Neutrophil (primary cell): ENCODE measurements around the gene GRID2IP.

Source experiments
- H3K27ac ChIP-seq: fragments of 200-600 bp; sonication (generic); 2 replicates; pipeline ENCODE4 v1.5.1; 2016; ENCODE audit warnings: mild to moderate bottlenecking, moderate library complexity
- H3K27me3 ChIP-seq: fragments of 200-600 bp; sonication (generic); 2 replicates; pipeline ENCODE4 v1.6.0; 2016; ENCODE audit warnings: mild to moderate bottlenecking
- H3K36me3 ChIP-seq: fragments of 200-600 bp; sonication (generic); 2 replicates; pipeline ENCODE4 v1.5.1; 2017
- H3K4me1 ChIP-seq, 2 experiments: fragments of 200-600 bp in 1 of 2; sonication (generic) in 1 of 2; 1 replicate in 1 of 2; 2 replicates in 1 of 2; pipeline versions ENCODE4 v1.5.1 to v1.6.1; 2013 to 2016; ENCODE audit warnings: low read depth in 1 of 2, low read length in 1 of 2, mild to moderate bottlenecking in 1 of 2, moderate library complexity in 1 of 2; ENCODE audit not compliant: control insufficient read depth in 1 of 2, insufficient read depth in 1 of 2
- H3K4me3 ChIP-seq, 2 experiments: fragments of 200-600 bp in 1 of 2; sonication (generic) in 1 of 2; 1 replicate in 1 of 2; 2 replicates in 1 of 2; pipeline ENCODE4 v1.5.1; 2013 to 2016; ENCODE audit warnings: low read depth in 1 of 2, low read length in 1 of 2, mild to moderate bottlenecking in 1 of 2, moderate library complexity in 1 of 2
- H3K9me3 ChIP-seq: fragments of 200-600 bp; sonication (generic); 2 replicates; pipeline ENCODE4 v1.5.1; 2016
- CTCF ChIP-seq: fragments of 200-600 bp; sonication (generic); IDR thresholded peaks from 2 replicates; pipeline ENCODE4 v1.5.1; 2016; ENCODE audit warnings: antibody characterized with exemption

Gene GRID2IP

DNA sequence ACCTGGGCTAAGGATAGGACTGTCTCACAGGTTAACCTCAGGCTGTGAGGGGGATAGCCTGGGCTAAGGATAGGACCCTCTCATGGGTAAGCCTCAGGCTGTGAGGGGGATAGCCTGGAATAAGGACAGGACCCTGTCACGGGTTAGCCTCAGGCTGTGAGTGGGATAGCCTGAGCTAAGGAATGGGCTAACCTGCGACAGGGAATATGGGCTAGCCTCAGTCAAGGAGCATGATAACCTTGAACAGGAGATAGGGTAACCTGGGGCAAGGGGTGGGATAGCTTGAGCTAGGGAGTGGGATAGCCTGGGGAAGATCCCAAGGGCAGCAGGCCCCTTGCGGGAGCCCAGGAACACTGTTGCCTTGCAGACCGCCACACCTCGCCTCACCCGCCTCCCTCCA lies 42.7 kb downstream of the GRID2IP start:
- Histone ChIP-seq H3K9me3 (no peaks in the 10 kb centered on the region), H3K4me3 (no peak overlapping the region), H3K36me3 (no peaks in the 10 kb centered on the region), H3K27ac (no peak overlapping the region), H3K4me1 (peaks cover 7 to 8% of the 10 kb centered on the region in 2 experiments), H3K27me3 (peaks cover 8% of the 10 kb centered on the region)
- TF ChIP-seq CTCF = no peak

DNA sequence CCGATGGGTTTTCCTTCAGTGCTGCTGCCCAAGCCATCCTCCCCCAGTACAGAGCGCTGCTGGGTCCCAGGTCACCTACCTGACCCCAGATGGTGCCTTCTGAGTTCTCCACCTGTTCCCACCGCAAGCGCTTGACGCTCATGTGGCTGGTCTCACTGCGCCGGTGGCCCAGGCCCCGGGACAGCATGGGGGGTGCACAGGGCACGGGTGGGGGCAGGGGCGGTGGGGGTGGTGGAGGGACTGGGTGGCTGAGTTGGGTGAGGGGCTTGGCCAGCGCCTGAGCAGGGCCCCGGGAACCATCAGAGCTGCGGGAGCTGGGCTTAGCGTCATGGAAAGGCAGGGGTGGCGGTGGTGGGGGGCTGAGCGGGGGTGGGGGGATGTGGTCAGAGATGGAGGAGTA lies 43.4 kb downstream of the GRID2IP start:
- peaks cover 10 to 14% of the 10 kb centered on the region in 2 experiments for H3K4me1 ChIP-seq
- no peak for TF ChIP-seq CTCF
- no peaks in the 10 kb centered on the region for H3K36me3 ChIP-seq
- H3K27ac ChIP-seq = no peak overlapping the region
- no peak overlapping the region for H3K4me3 ChIP-seq
- H3K27me3 ChIP-seq = peaks cover 13% of the 10 kb centered on the region
- H3K9me3 ChIP-seq = no peaks in the 10 kb centered on the region

DNA sequence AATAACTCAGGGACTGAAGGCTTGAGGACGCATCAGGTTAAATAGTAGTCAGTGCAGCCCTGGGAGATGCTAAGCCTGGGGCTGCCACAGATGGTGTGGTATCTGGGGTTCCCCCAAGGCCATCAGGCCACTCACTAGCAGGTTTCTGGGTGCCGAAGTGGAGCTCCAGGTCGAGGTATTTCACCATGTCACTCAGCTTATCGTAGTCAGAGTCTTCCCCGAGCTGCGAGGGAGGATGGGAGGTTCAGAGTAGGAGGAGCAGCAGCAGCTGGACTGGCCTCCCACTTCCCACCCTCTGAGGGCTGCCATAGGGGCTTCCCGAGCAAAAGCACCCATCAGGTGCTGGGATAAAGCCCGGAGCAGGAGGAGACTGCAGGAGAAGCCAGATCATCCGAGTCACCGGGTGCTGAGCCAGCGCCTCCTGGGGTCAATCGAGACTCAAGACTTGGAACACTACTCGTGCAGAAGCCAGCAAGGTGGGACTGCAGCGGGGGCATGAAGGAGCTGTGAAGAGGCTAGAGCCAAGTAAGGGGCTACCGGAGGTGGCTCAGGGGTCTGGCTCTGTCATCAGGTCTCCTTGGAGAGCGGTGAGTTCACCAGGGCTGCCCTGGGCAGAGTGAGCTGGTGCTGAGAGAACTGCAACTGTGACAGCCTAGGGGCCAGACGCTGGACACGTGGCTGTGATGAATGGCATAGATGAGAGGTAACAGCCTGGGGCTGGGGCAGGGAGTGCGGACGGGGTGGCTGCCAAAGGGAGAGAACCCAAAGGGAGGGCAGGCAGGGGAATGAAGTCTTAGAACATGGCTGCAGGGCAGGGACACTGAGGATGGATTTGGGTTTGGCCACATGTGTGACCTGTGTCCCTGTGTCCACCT lies 45.3 kb downstream of the GRID2IP start:
- no peak for TF ChIP-seq CTCF
- Histone ChIP-seq H3K36me3 (no peaks in the 10 kb centered on the region), H3K4me3 (no peak overlapping the region), H3K27ac (no peak overlapping the region), H3K9me3 (no peaks in the 10 kb centered on the region), H3K4me1 (peaks cover 10 to 15% of the 10 kb centered on the region in 2 experiments), H3K27me3 (peaks cover 22% of the 10 kb centered on the region)

- H3K9me3 ChIP-seq = no peaks in the 10 kb centered on the region
- H3K27me3 ChIP-seq = peaks cover 22% of the 10 kb centered on the region
- H3K4me3 ChIP-seq = peak overlapping the region; percentile 78 to 99
- peak overlapping the region; percentile 86 for H3K27ac ChIP-seq
- H3K36me3 ChIP-seq = no peaks in the 10 kb centered on the region
- H3K4me1 ChIP-seq = peaks cover 10 to 15% of the 10 kb centered on the region in 2 experiments
- TF ChIP-seq CTCF = no peak
Measured at GRCh38 chr7:6504996-6505395, 46.3 kb downstream of the GRID2IP start.

DNA sequence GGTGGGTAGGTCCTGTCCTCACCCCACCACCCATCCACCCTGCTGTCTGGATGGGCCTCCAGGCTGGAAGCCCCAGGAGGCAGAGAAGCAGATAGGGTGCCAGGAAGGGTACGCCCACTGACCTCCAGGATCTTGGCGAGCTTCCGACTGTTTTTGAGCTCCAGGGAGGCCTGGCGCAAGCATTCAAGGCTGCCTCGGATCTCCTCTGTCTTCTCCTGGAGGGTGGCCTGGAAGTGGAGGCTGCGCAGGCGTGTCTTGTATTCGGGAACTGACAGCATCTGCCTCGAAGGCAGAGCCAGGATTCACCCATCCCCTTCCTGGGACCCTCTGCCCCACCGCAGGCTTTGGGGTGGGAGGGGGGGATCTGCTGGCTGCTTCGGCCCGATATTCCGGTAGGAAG lies 48.4 kb downstream of the GRID2IP start:
- H3K4me1 ChIP-seq = peaks cover 10 to 15% of the 10 kb centered on the region in 2 experiments

More for the DNA sequence above, 48.4 kb downstream of the GRID2IP start:
- Histone ChIP-seq H3K27me3 (peaks cover 22% of the 10 kb centered on the region), H3K4me3 (peak overlapping the region; percentile 78 to 99), H3K36me3 (no peaks in the 10 kb centered on the region), H3K9me3 (no peaks in the 10 kb centered on the region), H3K27ac (no peak overlapping the region)
- TF ChIP-seq CTCF = no peak
